Hepatocyte (in vitro differentiated cells): ENCODE results near the gene TMCC2. TPM values are rescaled to one million over a fixed set of nuclear protein-coding genes. Genes with fewer than 3 reads are reported as not detected.
A peak's percentile ranks its signal among the peaks of the same experiment; 100 is the strongest.

Experiments
- DNase-seq: peaks from one replicate; pipeline ENCODE4 v3.0.0-alpha.2; 2016; ENCODE audit warnings: low spot score
- H2AFZ ChIP-seq: fragments of 200-600 bp; sonication (generic); 2 replicates; pipeline ENCODE4 v1.6.0; 2016; ENCODE audit warnings: antibody characterized with exemption, mild to moderate bottlenecking
- H3K27ac ChIP-seq: fragments of 200-600 bp; sonication (generic); 2 replicates; pipeline ENCODE4 v1.5.1; 2016; ENCODE audit warnings: mild to moderate bottlenecking
- H3K27me3 ChIP-seq: fragments of 200-600 bp; sonication (generic); 2 replicates; pipeline ENCODE4 v1.6.1; 2016
- H3K36me3 ChIP-seq: fragments of 200-600 bp; sonication (generic); replicated peaks from 2 replicates; pipeline ENCODE4 v1.5.1; 2016; ENCODE audit warnings: low read depth; ENCODE audit not compliant: insufficient read depth
- H3K4me1 ChIP-seq: fragments of 200-600 bp; sonication (generic); 2 replicates; pipeline ENCODE4 v1.5.1; 2016; ENCODE audit warnings: mild to moderate bottlenecking, moderate library complexity; ENCODE audit not compliant: insufficient read depth
- H3K4me2 ChIP-seq: fragments of 200-600 bp; sonication (generic); 2 replicates; pipeline ENCODE4 v1.6.0; 2016
- H3K4me3 ChIP-seq: fragments of 200-600 bp; sonication (generic); 2 replicates; pipeline ENCODE4 v1.5.1; 2016; ENCODE audit warnings: mild to moderate bottlenecking
- H3K79me2 ChIP-seq: fragments of 200-600 bp; sonication (generic); 2 replicates; pipeline ENCODE4 v1.6.0; 2017; ENCODE audit warnings: mild to moderate bottlenecking
- H3K9me2 ChIP-seq: fragments of 200-600 bp; sonication (generic); replicated peaks from 2 replicates; pipeline ENCODE4 v1.6.0; 2017; ENCODE audit warnings: mild to moderate bottlenecking; ENCODE audit not compliant: insufficient read depth
- H3K9me3 ChIP-seq: fragments of 200-600 bp; sonication (generic); 2 replicates; pipeline ENCODE4 v1.5.1; 2016; ENCODE audit warnings: low read depth, mild to moderate bottlenecking
- H4K20me1 ChIP-seq: fragments of 200-600 bp; sonication (generic); 2 replicates; pipeline ENCODE4 v1.6.0; 2016; ENCODE audit warnings: mild to moderate bottlenecking; ENCODE audit not compliant: insufficient read depth, poor library complexity, severe bottlenecking
- CTCF ChIP-seq: fragments of 200-600 bp; sonication (generic); IDR thresholded peaks from 2 replicates; pipeline ENCODE4 v1.5.1; 2016; ENCODE audit warnings: antibody characterized with exemption, mild to moderate bottlenecking; ENCODE audit not compliant: poor library complexity
- EZH2 ChIP-seq: fragments of 200-600 bp; sonication (generic); IDR thresholded peaks from 2 replicates; pipeline ENCODE4 v1.6.1; 2016; ENCODE audit warnings: antibody characterized with exemption, mild to moderate bottlenecking, borderline replicate concordance
- EZH2phosphoT487 ChIP-seq: fragments of 200-600 bp; sonication (generic); IDR thresholded peaks from one replicate; pipeline ENCODE4 v1.6.1; 2018; ENCODE audit warnings: antibody characterized with exemption, mild to moderate bottlenecking, low read depth, moderate library complexity; ENCODE audit not compliant: unreplicated experiment, severe bottlenecking
- WGBS: methylation state at CpG from one replicate; pipeline ENCODE4 v1.1.6; 2016; ENCODE audit warnings: low lambda C conversion rate; ENCODE audit errors: missing lambda C conversion rate; 5-methylcytosine and 5-hydroxymethylcytosine counted together
- polyA plus RNA-seq: library from polyadenylated mRNA; unstranded; fragments of >200 nt; fragmentation: Nextera tagmentation; extraction: Ambion mirVana; gene quantifications from 2 replicates; pipeline ENCODE4 v1.2.1, GENCODE V29; 2016
- total RNA-seq: library from RNA; depleted of rRNA; stranded (reverse); fragments of >200 nt; gene quantifications from 2 replicates; pipeline ENCODE4 v1.2.3, GENCODE V29; 2014

The TMCC2 gene
- total and polyA plus RNA-seq, 2 experiments from 2014 or later, result 2.5 to 2.9 TPM

- Histone ChIP-seq H3K79me2 (no peaks in the 10 kb centered on the region), H3K4me2 (peak overlapping the region; percentile 66), H2AFZ (no peak overlapping the region), H3K36me3 (no peaks in the 10 kb centered on the region), H3K9me2 (no peaks in the 10 kb centered on the region), H3K4me3 (no peak overlapping the region), H3K27ac (peak overlapping the region; percentile 55), H3K27me3 (no peaks in the 10 kb centered on the region), H3K4me1 (peaks cover 39% of the 10 kb centered on the region), H4K20me1 (no peaks in the 10 kb centered on the region), H3K9me3 (no peaks in the 10 kb centered on the region)
- DNase-seq, result no peak
- 74% methylated on average over 4 of the region's 4 CpGs for WGBS
- TF ChIP-seq EZH2 (no peak), CTCF (no peak), EZH2phosphoT487 (no peak)
These were observed 21.9 kb downstream of the TMCC2 start for GRCh38 chr1:205249651-205250050.

- Histone ChIP-seq H3K4me3 (no peak overlapping the region), H3K27ac (no peak overlapping the region), H3K36me3 (no peaks in the 10 kb centered on the region), H3K27me3 (no peaks in the 10 kb centered on the region), H3K4me1 (peaks cover 39% of the 10 kb centered on the region), H4K20me1 (no peaks in the 10 kb centered on the region), H3K4me2 (no peak overlapping the region), H3K9me2 (no peaks in the 10 kb centered on the region), H3K9me3 (no peaks in the 10 kb centered on the region), H2AFZ (no peak overlapping the region), H3K79me2 (no peaks in the 10 kb centered on the region)
- TF ChIP-seq EZH2phosphoT487 (no peak), EZH2 (no peak), CTCF (no peak)
- DNase-seq, result no peak
- 48% methylated on average over 6 of the region's 6 CpGs for WGBS
These were observed 23.0 kb downstream of the TMCC2 start for GRCh38 chr1:205250699-205251098.

GRCh38 chr1:205251576-205251975 is 23.8 kb downstream of the TMCC2 start:
- H3K4me1 ChIP-seq, result peaks cover 32% of the 10 kb centered on the region
- no peaks in the 10 kb centered on the region for H3K27me3 ChIP-seq
- no peak for DNase-seq
- H3K9me2 ChIP-seq, result no peaks in the 10 kb centered on the region
- no peak overlapping the region for H3K4me3 ChIP-seq
- no peak overlapping the region for H3K27ac ChIP-seq
- H4K20me1 ChIP-seq, result no peaks in the 10 kb centered on the region
- no peak overlapping the region for H2AFZ ChIP-seq
- 91% methylated on average over 5 of the region's 5 CpGs for WGBS
- H3K9me3 ChIP-seq, result no peaks in the 10 kb centered on the region
- H3K4me2 ChIP-seq, result no peak overlapping the region
- H3K36me3 ChIP-seq, result no peaks in the 10 kb centered on the region
- TF ChIP-seq CTCF, result no peak
- no peak for TF ChIP-seq EZH2
- TF ChIP-seq EZH2phosphoT487, result no peak
- H3K79me2 ChIP-seq, result no peaks in the 10 kb centered on the region
